ENCODE data around the gene GFI1B.
"Not testable (repeated sequence)": the region's sequence is repeated elsewhere in the genome, so short reads cannot be mapped to it uniquely, and the experiment has no call there.

GFI1B gene

DNA sequence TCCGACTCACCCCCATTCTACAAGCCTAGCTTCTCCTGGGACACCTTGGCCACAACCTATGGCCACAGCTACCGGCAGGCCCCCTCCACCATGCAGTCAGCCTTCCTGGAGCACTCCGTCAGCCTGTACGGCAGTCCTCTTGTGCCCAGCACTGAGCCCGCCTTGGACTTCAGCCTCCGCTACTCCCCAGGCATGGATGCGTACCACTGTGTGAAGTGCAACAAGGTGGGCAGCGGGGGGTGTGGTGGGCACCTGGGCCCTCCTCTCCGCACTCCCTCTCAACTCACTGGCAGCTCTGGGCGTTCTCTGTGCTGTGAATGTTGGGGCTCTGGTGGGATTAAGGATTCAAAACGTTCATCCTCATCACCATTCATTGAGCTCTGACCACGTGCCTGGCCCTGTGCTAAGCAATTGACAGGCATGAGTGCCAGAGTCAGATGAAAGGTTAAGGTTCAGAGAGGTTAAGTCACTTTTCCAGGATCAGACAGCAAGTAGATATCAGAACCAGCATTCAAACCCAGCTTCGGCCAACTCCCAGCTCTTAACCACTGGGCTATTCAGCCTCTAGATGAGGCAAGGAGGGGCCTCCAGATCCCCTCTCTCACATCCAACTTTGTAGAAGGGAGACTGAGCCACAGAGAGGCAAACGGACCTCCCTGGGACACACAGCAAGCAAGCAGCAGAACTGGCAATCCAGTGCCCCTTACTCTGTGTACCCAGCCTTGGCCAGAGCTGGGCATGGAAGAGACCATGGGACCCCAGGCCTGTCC, 9.9 kb downstream of the GFI1B start:
- TF ChIP-seq ZFX (IDR thresholded peaks at IDR 0.05) = no peak
- TF ChIP-seq, protein P1, sequence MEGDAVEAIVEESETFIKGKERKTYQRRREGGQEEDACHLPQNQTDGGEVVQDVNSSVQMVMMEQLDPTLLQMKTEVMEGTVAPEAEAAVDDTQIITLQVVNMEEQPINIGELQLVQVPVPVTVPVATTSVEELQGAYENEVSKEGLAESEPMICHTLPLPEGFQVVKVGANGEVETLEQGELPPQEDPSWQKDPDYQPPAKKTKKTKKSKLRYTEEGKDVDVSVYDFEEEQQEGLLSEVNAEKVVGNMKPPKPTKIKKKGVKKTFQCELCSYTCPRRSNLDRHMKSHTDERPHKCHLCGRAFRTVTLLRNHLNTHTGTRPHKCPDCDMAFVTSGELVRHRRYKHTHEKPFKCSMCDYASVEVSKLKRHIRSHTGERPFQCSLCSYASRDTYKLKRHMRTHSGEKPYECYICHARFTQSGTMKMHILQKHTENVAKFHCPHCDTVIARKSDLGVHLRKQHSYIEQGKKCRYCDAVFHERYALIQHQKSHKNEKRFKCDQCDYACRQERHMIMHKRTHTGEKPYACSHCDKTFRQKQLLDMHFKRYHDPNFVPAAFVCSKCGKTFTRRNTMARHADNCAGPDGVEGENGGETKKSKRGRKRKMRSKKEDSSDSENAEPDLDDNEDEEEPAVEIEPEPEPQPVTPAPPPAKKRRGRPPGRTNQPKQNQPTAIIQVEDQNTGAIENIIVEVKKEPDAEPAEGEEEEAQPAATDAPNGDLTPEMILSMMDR (conservative IDR thresholded peaks at IDR 0.05) = no peak
- no peak overlapping the region for H3K27ac ChIP-seq

DNA sequence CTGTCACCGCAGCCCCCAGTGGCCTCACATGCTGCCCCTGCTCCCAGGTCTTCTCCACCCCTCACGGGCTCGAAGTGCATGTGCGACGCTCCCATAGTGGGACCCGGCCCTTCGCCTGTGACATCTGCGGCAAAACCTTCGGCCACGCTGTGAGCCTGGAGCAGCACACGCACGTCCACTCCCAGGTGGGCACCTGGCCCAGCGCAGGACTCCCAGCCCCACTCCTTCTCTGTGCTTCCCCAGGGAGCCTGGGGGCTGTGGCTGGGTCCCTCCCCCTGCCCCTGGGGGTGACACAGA, 10.5 kb downstream of the GFI1B start:
- no peak overlapping the region for H3K27ac ChIP-seq
- TF ChIP-seq, protein P1 (conservative IDR thresholded peaks at IDR 0.05) = no peak
- no peak for TF ChIP-seq ZFX (IDR thresholded peaks at IDR 0.05)

DNA sequence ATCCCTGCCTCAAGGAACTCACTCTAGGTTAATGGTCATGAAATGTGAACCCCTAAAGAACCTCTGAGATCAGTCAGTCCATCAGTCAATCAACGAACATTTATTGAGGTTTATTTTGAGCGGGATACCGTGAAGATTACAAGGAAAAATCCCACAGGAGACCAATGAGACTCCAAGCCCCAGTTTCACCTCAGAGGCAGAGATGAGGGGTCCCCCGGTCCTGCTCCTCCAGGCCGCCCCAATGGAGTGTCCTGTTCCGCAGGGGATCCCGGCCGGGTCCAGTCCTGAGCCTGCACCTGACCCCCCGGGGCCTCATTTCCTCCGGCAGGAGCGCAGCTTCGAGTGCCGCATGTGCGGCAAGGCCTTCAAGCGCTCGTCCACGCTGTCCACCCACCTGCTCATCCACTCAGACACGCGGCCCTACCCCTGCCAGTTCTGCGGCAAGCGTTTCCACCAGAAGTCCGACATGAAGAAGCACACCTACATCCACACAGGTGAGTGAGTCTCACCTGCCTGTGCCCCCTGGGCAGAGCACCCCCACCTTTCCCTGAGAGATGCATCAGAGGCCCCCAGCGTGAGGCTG, 11.0 kb downstream of the GFI1B start:
- no peak for TF ChIP-seq ZFX (IDR thresholded peaks at IDR 0.05)
- TF ChIP-seq, protein P1 (conservative IDR thresholded peaks at IDR 0.05) = no peak
- no peak overlapping the region for H3K27ac ChIP-seq

DNA sequence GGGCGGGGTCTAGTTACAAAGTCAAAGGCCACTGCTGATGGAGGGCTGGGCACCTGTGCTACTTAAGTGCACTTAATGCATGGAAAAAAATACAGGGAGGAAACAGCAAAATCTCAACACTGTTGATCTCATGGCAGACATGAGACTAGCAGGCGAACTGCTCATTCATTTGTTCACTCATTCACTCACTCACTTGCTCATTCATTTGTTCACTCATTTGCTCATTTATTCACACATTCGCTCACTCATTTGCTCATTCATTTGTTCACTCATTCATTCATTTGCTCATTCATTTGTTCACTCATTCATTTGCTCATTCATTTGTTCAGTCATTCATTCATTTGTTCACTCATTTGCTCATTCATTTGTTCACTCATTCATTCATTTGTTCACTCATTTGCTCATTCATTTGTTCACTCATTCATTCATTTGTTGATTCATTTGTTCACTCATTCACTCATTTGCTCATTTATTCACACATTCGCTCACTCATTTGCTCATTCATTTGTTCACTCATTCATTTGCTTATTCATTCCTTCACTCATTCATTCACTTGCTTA, 11.6 kb downstream of the GFI1B start:
- H3K27ac ChIP-seq = not testable (repeated sequence)

DNA sequence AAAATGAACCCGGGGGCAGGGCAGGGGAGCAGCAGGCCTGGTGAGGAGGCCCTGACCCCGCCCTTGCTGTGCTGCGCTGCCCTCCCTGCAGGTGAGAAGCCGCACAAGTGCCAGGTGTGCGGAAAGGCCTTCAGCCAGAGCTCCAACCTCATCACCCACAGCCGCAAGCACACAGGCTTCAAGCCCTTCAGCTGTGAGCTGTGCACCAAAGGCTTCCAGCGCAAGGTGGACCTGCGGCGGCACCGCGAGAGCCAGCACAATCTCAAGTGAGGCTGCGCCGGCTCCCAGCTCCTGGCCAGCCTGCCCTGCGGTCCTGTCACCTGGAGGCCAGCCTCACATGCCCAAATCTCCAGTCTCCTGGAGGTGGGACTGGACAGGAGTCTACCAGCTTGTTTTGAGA, 12.3 kb downstream of the GFI1B start:
- TF ChIP-seq ZFX (IDR thresholded peaks at IDR 0.05) = no peak
- TF ChIP-seq, protein P1 (conservative IDR thresholded peaks at IDR 0.05) = no peak
- no peak overlapping the region for H3K27ac ChIP-seq

DNA sequence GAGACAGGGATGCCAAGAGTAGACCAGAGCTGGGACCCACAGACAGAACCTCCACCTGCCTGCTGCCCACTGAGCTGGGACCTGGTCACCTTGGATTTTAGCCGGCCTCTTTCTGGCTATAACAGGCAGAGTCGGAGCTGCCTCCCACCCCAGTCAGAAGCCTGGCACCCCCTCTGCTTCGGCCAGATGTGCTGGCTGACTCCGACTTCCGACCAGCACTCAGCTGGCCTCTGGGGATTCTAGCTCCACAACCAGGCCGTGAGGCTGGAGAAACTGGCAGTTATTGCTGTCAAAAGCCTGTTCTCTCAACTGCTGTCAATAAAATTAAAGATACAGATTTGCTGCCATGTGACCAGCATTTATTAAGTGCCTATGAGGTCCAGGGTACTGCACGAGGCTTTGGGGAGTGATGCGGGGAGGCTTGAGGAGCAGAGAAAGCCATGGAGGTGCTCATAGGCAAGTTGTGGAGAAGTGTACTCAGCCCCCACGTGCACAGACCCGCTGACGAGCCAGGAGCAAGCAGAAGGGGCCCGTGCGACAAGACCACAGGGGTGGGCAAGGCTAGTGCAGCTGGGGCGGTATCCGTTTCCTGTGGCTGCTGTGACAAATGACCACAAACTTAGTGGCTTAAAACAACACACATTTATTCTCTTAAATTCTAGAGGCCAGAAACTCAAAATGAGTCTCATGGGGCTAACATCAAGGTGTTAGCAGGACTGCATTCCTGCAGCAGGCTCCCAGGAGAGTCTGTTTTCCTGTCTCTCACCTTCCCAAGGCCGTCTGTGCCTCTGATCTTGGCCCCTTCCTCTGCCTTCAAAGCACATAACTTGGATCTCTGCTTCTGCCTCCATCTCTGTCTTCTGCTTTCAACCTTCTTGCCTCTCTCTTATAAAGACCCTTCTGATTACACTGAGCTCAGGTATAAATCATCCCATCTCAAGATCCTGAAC, 13.1 kb downstream of the GFI1B start:
- TF ChIP-seq ZFX (IDR thresholded peaks at IDR 0.05) = no peak
- TF ChIP-seq, protein P1 (conservative IDR thresholded peaks at IDR 0.05) = no peak
- H3K27ac ChIP-seq = no peak overlapping the region

DNA sequence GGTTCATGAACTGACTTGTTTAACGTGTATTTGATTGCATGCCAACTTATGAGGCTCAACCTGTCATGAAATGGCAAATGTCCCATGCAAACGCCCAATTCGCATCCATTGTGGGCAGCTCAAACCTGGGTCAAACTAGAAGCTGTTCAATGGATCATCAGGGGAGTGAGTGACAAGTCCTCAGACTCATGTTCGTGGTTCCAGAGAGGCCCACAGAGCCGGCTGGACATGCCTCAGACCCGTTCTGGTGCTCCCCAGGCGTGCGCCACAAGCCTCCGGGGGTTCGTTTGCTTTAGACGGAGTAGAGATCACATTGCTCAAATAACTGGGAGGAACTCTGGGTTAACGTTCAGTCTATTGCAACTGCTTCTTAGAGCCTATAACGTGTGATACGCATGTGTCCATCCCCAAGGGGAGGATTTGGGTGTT, 15.0 kb downstream of the GFI1B start:
- no peak overlapping the region for H3K27ac ChIP-seq
- no peak for TF ChIP-seq ZFX (IDR thresholded peaks at IDR 0.05)
- TF ChIP-seq, protein P1 (conservative IDR thresholded peaks at IDR 0.05) = no peak
